ENCODE data around the gene HYAL4.

HYAL4 gene

GRCh38 chr7:123918309-123918708 lies 73.3 kb downstream of the HYAL4 start:
- DNase-seq, result no peak

- no peak for DNase-seq
Measured at GRCh38 chr7:123923599-123923998, 78.6 kb downstream of the HYAL4 start.

- DNase-seq, result no peak
Measured at GRCh38 chr7:123924941-123925340, 80.0 kb downstream of the HYAL4 start, which contains the start of gene SPAM1. TSS of gene SPAM1 (plus strand) at chr7:123925241. CDS start at chr7:123953571, 28,330 bp downstream.

All from fibroblast of skin of right biceps (primary cell).